NT2/D1 (cell line): ENCODE measurements around the gene MACROD1.

Experiments
- SUZ12 ChIP-seq: IDR thresholded peaks from 2 replicates; pipeline ENCODE4 v1.6.1; 2011; ENCODE audit not compliant: insufficient read length, insufficient read depth; ENCODE audit errors: extremely low read depth
- YY1 ChIP-seq: IDR thresholded peaks from 2 replicates; pipeline ENCODE4 v1.6.1; 2011; ENCODE audit not compliant: insufficient read length, insufficient read depth

- TF ChIP-seq YY1 (no peak), SUZ12 (no peak)
Observed at GRCh38 chr11:64086258-64087123, 79.4 kb downstream of the MACROD1 start.
